Gastroesophageal sphincter (tissue), 3 donors: ENCODE measurements around the gene ETV4.

Source experiments
- CTCF ChIP-seq, 4 experiments: fragments of 200-600 bp in 2 of 4; fragments of 450-650 bp in 2 of 4; sonication (generic) in 1 of 4; IDR thresholded peaks; one replicate each; pipeline ENCODE4 v1.5.1; 2017 to 2019; ENCODE audit warnings: antibody characterized with exemption in 4 of 4, mild to moderate bottlenecking in 2 of 4, moderate library complexity in 2 of 4
- EP300 ChIP-seq: sonication (generic); formaldehyde crosslinking; IDR thresholded peaks from one replicate; pipeline ENCODE4 v1.6.1; 2017; ENCODE audit warnings: antibody characterized with exemption, mild to moderate bottlenecking
- POLR2AphosphoS5 ChIP-seq: sonication (generic); formaldehyde crosslinking; IDR thresholded peaks from one replicate; pipeline ENCODE4 v1.6.1; 2017; ENCODE audit warnings: antibody characterized with exemption

DNA sequence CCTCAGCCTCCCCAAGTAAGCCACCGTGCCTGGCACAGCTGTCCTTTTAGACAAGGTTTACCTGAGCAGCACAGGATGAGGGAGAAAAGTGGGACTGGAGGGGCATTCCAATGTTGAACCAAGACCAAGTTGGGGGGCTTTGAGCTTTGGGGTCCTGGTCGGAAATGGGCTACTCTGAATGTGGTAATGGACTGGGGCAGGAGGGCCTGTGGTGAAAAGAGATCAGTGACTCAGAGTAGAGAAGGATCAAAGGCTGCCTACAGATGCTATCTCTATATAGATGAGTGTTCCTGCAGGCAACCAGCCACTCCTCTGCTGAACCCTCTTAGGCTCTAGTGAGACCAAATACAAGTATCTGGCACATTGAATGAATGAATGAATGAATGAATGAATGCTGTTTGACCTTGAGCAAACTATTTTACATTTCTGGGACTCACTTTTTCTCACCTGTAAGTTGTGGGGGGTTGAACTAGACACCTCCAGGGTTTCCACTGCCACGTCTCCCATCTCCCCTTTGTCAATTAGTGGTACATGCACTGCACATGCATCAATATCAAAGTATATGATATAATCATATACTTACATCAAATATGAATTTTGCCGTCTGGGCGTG lies 26.3 kb upstream of the ETV4 start:
- no peak for TF ChIP-seq CTCF (IDR thresholded peaks at IDR 0.05)
- no peak for TF ChIP-seq EP300
- TF ChIP-seq POLR2AphosphoS5: no peak
